ENCODE results near the gene SOWAHA.
"Not testable (repeated sequence)": the region's sequence is repeated elsewhere in the genome, so short reads cannot be mapped to it uniquely, and the experiment has no call there.

Gene SOWAHA

GRCh38 chr5:132827943-132828673, 15.0 kb downstream of the SOWAHA start:
- no peak for DNase-seq

- no peak for DNase-seq
Measured at GRCh38 chr5:132828846-132829494, 15.9 kb downstream of the SOWAHA start.

DNA sequence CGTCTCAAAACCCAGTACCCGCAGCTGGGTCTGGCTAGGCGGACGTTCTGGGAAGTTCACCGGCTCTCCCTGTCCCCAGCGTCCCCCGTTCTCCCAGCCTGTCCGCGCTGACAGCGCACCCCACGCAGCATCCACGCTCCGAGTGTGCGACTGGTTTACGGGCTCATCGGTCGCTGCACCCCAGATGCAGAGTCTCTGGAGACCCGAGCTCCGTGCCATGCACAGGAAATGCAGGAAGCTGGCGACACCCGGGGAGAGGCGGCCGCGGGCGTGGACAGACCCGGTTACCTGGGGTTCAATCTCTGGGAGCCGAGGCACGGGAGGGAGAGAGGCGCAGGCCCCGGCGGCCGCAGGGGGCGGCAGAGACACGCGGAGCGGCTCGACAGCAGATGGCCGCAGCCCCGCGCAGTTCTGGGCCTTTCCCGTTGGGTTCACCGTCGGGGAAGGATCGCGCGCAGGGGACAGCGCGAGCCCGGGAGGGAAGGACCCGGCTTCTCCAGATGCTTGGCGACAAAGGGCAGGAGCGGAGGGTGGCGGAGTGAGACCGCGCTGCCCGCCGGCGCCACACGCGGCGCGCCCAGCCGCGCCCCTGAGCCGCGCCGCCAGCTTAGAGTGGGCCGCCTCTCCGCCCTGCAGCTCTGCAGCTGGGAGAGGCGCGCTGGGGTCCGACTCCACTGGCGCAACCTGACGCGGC, 16.8 kb downstream of the SOWAHA start:
- DNase-seq: peak; percentile 53

- DNase-seq: no peak
Measured at GRCh38 chr5:132830436-132831094, 17.5 kb downstream of the SOWAHA start, which contains the start of gene SHROOM1. SHROOM1 (minus strand) TSS chr5:132830647; CDS start chr5:132826140, 4,507 bp downstream.

- no peak for DNase-seq
Measured at GRCh38 chr5:132831095-132831860, 18.2 kb downstream of the SOWAHA start.

DNA sequence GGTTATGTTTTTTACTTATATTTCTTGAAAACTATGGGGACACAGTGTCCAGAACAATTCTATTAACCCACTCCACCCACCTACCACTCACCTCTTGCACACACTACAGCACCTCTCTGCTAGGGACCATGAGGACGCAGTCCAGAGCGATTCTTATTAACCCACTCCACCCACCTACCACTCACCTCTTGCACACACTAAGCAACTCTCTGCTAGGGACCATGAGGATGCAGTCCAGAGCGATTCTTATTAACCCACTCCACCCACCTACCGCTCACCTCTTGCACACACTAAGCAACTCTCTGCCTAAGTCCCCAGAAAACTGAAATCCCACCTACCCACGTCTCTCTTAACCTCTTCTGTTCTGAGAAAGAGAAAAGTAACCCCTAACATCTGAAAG, 19.5 kb downstream of the SOWAHA start:
- no peak for DNase-seq

DNA sequence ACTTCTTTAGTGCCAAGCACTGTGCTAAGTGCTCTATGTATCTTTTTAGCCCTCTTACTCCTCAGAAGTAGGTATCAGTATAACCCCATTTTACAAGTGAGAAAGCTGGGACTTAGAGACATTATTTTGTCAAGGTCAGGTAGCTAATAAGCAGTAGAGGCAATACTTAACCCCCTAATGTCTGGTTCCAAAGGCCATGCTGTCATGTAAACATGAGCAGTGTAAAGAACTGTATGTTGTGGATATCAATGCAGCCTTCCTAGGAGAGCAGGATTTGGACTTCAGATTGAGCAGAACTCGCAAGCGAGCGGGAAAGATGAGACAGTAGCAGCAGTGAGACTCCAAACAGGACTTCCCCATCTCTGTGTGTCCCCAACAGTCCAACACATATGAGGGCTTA, 21.0 kb downstream of the SOWAHA start:
- no peak for DNase-seq

DNA sequence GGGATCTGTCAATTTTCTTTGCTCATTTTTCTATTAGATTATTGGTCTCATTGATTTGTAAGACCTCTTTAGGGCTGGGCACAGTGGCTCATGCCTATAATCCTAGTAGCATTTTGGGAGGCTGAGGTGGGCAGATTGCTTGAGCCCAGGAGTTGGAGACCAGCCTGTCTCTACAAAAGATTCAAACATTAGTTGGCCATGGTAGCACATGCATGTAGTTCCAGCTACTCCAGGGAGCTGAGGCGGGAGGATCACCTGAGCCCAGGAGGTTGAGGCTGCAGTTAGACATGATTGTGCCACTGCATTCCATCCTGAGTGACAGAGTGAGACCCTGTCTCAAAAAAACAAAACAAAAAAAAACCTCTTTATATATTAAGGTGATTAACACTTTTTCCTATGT, 23.8 kb downstream of the SOWAHA start:
- DNase-seq: no peak

DNA sequence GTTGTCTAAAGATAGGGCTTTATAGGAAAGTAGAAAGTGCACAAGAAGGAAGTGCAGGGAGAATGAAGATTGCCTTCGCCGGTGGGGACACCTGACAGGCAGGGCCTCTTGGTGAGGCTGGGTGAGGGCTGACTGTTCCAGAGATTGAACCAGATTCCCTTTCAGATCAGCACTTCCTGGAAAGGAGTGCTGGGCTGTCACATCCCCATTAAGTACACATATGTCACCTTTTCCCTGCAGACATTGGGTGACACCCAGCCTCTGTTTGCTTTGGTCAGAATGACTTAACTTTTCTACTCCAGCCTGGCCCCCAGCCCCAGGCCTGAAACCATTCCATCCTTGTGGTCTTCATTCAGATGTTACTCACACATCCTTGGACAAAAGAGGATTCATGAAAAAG, 24.8 kb downstream of the SOWAHA start:
- no peak for DNase-seq

GRCh38 chr5:132838516-132839282, 25.6 kb downstream of the SOWAHA start:
- DNase-seq: no peak

DNA sequence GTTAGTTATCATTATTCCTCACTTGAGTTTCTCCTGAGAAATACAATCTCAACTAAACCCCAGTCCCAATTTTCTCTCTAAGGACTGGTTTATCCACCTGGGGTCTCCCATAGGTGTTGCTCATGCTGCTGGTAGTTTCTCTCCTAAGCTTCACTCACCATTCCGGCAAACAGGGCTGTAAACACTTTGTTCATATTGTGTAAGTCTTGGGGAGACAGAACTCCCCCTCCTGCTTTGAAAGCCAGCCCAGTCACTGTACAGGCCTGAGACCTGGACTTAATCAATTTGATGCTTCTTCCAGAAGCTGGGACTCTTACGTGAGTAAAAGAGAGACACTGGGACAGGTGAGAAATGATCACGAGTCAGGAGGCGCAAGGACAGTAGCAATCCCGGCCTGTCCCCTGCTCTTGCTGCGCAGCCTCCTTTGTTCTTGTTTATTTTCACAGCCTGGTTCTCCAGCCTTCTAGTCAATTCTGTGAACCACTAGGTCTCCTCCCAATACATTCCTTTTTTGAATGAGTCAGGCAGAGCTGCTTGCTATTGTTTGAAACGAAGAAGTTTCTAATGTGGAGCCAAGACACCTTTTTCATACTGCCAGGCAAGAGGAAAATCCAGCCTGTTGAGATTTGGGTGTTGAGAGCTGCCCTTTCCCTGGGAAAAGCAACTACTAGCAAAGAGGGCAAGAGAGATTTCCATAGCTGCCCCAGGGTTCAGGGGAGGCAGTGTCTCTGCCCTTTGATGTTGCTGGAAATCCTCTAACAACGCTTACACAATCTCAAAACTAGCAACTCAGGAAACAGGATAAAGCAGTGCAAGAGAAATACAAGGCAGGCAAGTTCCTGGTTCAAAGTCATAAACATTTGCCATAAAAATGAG, 26.6 kb downstream of the SOWAHA start:
- no peak for DNase-seq

DNA sequence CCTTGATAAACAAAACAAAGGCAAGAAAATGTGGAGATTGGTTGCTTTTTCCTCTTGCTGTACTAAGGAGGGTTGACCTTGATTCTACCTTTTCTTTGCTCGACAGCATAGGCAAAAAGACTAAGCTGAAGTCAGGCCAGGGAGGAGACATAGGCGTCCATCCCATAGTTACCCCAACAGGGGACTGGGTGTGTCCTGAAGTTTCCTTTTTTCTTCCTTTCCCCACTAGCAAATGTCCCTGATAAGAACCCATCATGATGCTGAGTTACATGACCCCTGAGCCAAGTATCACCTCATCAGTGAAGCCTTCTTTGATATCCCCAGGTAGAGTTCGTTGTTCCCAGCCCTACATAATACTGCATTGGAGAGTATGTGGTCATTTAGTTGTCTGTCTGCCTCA, 27.2 kb downstream of the SOWAHA start:
- DNase-seq: no peak

DNA sequence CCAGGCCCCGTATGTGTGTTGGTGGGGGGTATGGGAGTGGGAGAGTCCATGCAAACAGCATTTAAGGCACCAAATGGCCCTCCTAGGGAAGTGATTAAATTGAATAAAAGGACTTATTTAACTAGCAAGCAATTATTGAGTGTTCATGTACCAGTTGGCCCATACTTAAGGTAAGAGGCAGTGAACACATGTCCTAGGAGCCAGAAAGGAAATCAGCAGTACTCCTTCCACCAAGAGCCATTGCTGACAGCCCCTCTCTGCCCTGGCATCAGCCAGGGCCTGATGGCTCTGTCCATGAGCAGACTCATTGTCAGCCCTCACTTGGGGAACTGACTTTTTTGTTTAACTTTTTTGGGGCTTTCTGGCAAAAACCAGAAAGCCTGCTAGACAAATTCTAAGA, 27.8 kb downstream of the SOWAHA start:
- no peak for DNase-seq

GRCh38 chr5:132841305-132841704, 28.2 kb downstream of the SOWAHA start:
- DNase-seq: no peak

DNA sequence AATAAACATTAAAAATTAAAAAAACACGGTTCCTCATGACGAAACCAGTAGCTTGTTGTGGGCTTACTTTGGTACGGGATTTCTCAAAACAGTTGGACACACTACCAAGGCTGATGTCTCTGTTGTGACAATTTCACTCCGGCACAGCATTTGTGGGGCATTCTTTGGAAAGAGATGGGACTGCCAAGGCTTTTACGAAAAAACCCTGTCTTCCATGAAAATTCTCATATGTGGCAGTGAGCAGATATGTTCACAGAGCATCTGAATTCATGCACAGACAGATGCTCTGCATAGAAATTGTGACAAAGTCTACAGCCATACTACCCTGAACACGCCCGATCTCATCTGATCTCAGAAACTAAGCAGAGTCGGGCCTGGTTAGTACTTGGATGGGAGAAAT, 35.2 kb downstream of the SOWAHA start:
- no peak for DNase-seq

DNA sequence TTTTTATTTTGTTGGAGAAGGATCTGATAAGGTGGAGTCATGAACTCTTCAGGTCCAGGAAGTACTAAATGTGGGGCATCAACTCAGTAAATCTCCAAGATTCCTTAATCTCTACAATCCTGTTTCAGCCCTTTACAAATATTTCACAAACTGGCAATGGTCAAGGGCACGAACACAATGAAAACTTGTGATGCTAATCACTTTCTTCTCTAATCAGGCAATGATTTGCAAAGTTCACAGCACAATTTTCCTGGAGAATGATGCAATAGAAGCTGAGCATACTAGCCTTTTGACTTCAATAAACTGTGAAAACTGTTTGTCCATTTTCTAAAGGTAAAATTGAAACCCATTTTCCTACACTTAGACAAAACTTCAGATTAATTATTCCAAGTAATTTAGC, 36.2 kb downstream of the SOWAHA start:
- no peak for DNase-seq

GRCh38 chr5:132850066-132850465, 37.0 kb downstream of the SOWAHA start:
- no peak for DNase-seq

- no peak for DNase-seq
Measured at GRCh38 chr5:132853323-132853722, 40.2 kb downstream of the SOWAHA start.

GRCh38 chr5:132853790-132854189, 40.7 kb downstream of the SOWAHA start:
- DNase-seq: no peak

DNA sequence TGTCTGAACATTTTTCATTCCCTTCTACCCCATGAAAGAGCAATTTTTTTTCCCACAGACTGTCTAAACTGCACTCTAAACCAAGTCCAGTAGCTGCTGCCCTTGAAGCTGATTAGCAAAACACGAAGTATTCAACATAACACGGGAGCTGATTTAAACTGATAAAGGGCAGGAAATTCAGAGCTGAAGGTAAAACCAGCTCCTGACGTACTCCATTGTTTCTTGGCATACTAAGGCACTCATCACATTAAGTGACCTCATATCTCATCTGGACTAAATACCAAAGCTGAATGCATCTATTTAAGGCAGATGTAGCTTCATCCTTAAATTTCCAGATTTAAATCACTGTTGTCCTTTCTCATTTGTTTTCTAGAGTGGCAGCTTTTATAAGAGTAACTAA, 41.2 kb downstream of the SOWAHA start:
- DNase-seq: no peak

DNA sequence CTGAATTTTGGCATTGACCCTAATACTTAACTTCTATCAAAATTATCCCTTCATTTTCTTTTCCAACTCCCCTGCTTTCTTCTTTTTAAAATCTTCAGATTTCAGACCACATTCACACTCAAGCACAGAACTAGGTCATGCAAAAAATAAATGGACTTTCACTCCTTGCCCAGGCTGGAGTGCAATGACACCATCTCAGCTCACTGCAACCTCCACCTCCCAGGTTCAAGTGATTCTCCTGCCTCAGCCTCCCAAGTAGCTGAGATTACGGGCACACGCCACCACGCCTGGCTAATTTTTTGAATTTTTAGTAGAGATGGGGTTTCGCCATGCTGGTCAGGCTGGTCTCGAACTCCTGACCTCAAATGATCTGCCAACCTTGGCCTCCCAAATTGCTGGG, 41.9 kb downstream of the SOWAHA start:
- not testable (repeated sequence) for DNase-seq

Measured in effector CD4-positive, alpha-beta T cell (primary cell).